Gastroesophageal sphincter (tissue), 3 donors: ENCODE results near the gene RHBDD3.

ENCODE experiments used
- EP300 ChIP-seq: sonication (generic); formaldehyde crosslinking; IDR thresholded peaks from one replicate; pipeline ENCODE4 v1.6.1; 2017; ENCODE audit warnings: antibody characterized with exemption, mild to moderate bottlenecking
- POLR2A ChIP-seq, 2 donors: fragments of 450-650 bp; IDR thresholded peaks; one replicate each; pipeline ENCODE4 v1.6.1; 2017; ENCODE audit warnings: antibody characterized with exemption in 2 of 2, mild to moderate bottlenecking in 2 of 2, moderate library complexity in 1 of 2
- POLR2AphosphoS5 ChIP-seq: sonication (generic); formaldehyde crosslinking; IDR thresholded peaks from one replicate; pipeline ENCODE4 v1.6.1; 2017; ENCODE audit warnings: antibody characterized with exemption
- TF ChIP-seq, protein P1 (sequence below), 4 experiments: fragments of 200-600 bp in 2 of 4; fragments of 450-650 bp in 2 of 4; sonication (generic) in 1 of 4; IDR thresholded peaks; one replicate each; pipeline ENCODE4 v1.5.1; 2017 to 2019; ENCODE audit warnings: antibody characterized with exemption in 4 of 4, mild to moderate bottlenecking in 2 of 4, moderate library complexity in 2 of 4

- TF ChIP-seq, protein P1, sequence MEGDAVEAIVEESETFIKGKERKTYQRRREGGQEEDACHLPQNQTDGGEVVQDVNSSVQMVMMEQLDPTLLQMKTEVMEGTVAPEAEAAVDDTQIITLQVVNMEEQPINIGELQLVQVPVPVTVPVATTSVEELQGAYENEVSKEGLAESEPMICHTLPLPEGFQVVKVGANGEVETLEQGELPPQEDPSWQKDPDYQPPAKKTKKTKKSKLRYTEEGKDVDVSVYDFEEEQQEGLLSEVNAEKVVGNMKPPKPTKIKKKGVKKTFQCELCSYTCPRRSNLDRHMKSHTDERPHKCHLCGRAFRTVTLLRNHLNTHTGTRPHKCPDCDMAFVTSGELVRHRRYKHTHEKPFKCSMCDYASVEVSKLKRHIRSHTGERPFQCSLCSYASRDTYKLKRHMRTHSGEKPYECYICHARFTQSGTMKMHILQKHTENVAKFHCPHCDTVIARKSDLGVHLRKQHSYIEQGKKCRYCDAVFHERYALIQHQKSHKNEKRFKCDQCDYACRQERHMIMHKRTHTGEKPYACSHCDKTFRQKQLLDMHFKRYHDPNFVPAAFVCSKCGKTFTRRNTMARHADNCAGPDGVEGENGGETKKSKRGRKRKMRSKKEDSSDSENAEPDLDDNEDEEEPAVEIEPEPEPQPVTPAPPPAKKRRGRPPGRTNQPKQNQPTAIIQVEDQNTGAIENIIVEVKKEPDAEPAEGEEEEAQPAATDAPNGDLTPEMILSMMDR (IDR thresholded peaks at IDR 0.05) = peak in 3 of 4 experiments; percentile 59 to 85 (median 77)
- TF ChIP-seq EP300 (no peak), POLR2A (IDR thresholded peaks at IDR 0.05) (no peak), POLR2AphosphoS5 (no peak)
These were observed 45.4 kb upstream of the RHBDD3 start for GRCh38 chr22:29313126-29313575.
